Tibial nerve (tissue), 4 donors: ENCODE results near the gene DOCK1. TPM values are rescaled to one million over a fixed set of nuclear protein-coding genes. Genes with fewer than 3 reads are reported as not detected.
A peak's percentile ranks its signal among the peaks of the same experiment; 100 is the strongest.
"Not testable (repeated sequence)": the region's sequence is repeated elsewhere in the genome, so short reads cannot be mapped to it uniquely, and the experiment has no call there.

Source experiments
- DNase-seq, 2 donors: peaks; one replicate each; pipeline ENCODE4 v3.0.0-alpha.2; 2019; ENCODE audit warnings: low spot score in 2 of 2
- H3K27ac ChIP-seq, 4 donors: fragments of 200-600 bp; sonication (generic) in 3 of 4; one replicate each; pipeline ENCODE4 v1.5.1; 2017 to 2019; ENCODE audit warnings: mild to moderate bottlenecking in 1 of 4
- H3K27me3 ChIP-seq, 2 donors: fragments of 200-600 bp; sonication (generic) in 1 of 2; one replicate each; pipeline versions ENCODE4 v1.5.1 to v1.6.0; 2017 to 2019
- H3K36me3 ChIP-seq, 3 donors: fragments of 200-600 bp; sonication (generic); one replicate each; pipeline ENCODE4 v1.5.1; 2018 to 2019
- H3K4me1 ChIP-seq, 4 donors: fragments of 200-600 bp; sonication (generic) in 3 of 4; one replicate each; pipeline ENCODE4 v1.5.1; 2017 to 2019
- H3K4me3 ChIP-seq, 4 donors: fragments of 200-600 bp; sonication (generic) in 3 of 4; one replicate each; pipeline ENCODE4 v1.5.1; 2017 to 2019; ENCODE audit warnings: mild to moderate bottlenecking in 1 of 4, moderate library complexity in 1 of 4
- H3K9me3 ChIP-seq, 4 donors: fragments of 200-600 bp; sonication (generic) in 3 of 4; one replicate each; pipeline ENCODE4 v1.5.1; 2017 to 2019
- CTCF ChIP-seq, 5 experiments: fragments of 200-600 bp in 3 of 5; fragments of 450-650 bp in 2 of 5; sonication (generic) in 3 of 5; IDR thresholded peaks; one replicate each; pipeline ENCODE4 v1.5.1; 2016 to 2019; ENCODE audit warnings: antibody characterized with exemption in 5 of 5, mild to moderate bottlenecking in 3 of 5, moderate library complexity in 2 of 5
- EP300 ChIP-seq, 2 donors: sonication (generic); formaldehyde crosslinking; IDR thresholded peaks; one replicate each; pipeline ENCODE4 v1.6.1; 2017; ENCODE audit warnings: antibody characterized with exemption in 2 of 2, mild to moderate bottlenecking in 1 of 2
- POLR2A ChIP-seq, 2 donors: fragments of 450-650 bp; IDR thresholded peaks; one replicate each; pipeline ENCODE4 v1.6.1; 2017; ENCODE audit warnings: antibody characterized with exemption in 2 of 2, mild to moderate bottlenecking in 2 of 2, moderate library complexity in 2 of 2
- WGBS, 2 donors: methylation state at CpG; one replicate each; pipeline ENCODE4 v1.1.5; 2018; 5-methylcytosine and 5-hydroxymethylcytosine counted together
- total RNA-seq, 4 donors: library from RNA; depleted of rRNA; stranded (reverse); fragments of >200 nt; gene quantifications; one replicate each; pipeline ENCODE4 v1.1.0, GENCODE V29; 2016

Gene DOCK1
- total RNA-seq, 4 donors from 2014 or later, result 57.3 to 76.7 (median 63.7) TPM

GRCh38 chr10:126914561-126914960 lies 9.3 kb downstream of the DOCK1 start:
- H3K9me3 ChIP-seq, result no peaks in the 10 kb centered on the region
- no peaks in the 10 kb centered on the region for H3K36me3 ChIP-seq
- no peak overlapping the region for H3K4me3 ChIP-seq
- H3K27ac ChIP-seq, result no peak overlapping the region
- H3K4me1 ChIP-seq, result peaks cover 0 to 26% (median 8%) of the 10 kb centered on the region in 4 donors
- no peak for TF ChIP-seq EP300 (IDR thresholded peaks at IDR 0.05)
- no peak for TF ChIP-seq CTCF (IDR thresholded peaks at IDR 0.05)
- TF ChIP-seq POLR2A (IDR thresholded peaks at IDR 0.05), result no peak
- DNase-seq, result no peak
- H3K27me3 ChIP-seq, result no peaks in the 10 kb centered on the region
- WGBS, 2 donors, result 86 to 100% methylated on average over 1 of the region's 1 CpG

GRCh38 chr10:126916952-126917351 lies 11.7 kb downstream of the DOCK1 start:
- H3K4me3 ChIP-seq, H3K27me3 ChIP-seq, H3K9me3 ChIP-seq, H3K36me3 ChIP-seq, H3K27ac ChIP-seq, DNase-seq: not testable (repeated sequence)
- H3K4me1 ChIP-seq, result peaks cover 0 to 33% (median 8%) of the 10 kb centered on the region in 4 donors
- WGBS, 2 donors, result 78 to 86% methylated on average over 9 to 12 of the region's 12 CpGs

- Histone ChIP-seq H3K9me3 (no peaks in the 10 kb centered on the region), H3K4me3 (no peak overlapping the region), H3K27ac (peak overlapping the region in 2 of 4 donors; percentile 38 to 74), H3K27me3 (no peaks in the 10 kb centered on the region), H3K36me3 (no peaks in the 10 kb centered on the region), H3K4me1 (peaks cover 0 to 33% (median 8%) of the 10 kb centered on the region in 4 donors)
- no peak for TF ChIP-seq POLR2A (IDR thresholded peaks at IDR 0.05)
- no peak for TF ChIP-seq EP300 (IDR thresholded peaks at IDR 0.05)
- TF ChIP-seq CTCF (IDR thresholded peaks at IDR 0.05), result no peak
- WGBS, 2 donors, result 44% methylated on average over 7 of the region's 7 CpGs
- DNase-seq, result no peak
These were observed 12.1 kb downstream of the DOCK1 start for GRCh38 chr10:126917375-126917774.

- no peak for DNase-seq
- TF ChIP-seq CTCF (IDR thresholded peaks at IDR 0.05) (no peak), EP300 (IDR thresholded peaks at IDR 0.05) (no peak), POLR2A (IDR thresholded peaks at IDR 0.05) (no peak)
- Histone ChIP-seq H3K4me3 (no peak overlapping the region), H3K4me1 (peaks cover 0 to 33% (median 8%) of the 10 kb centered on the region in 4 donors), H3K27me3 (no peaks in the 10 kb centered on the region), H3K27ac (peak overlapping the region in 2 of 4 donors; percentile 47 to 68), H3K36me3 (no peaks in the 10 kb centered on the region), H3K9me3 (no peaks in the 10 kb centered on the region)
- WGBS, 2 donors, result 70 to 85% methylated on average over 12 to 24 of the region's 24 CpGs
These were observed 13.0 kb downstream of the DOCK1 start for GRCh38 chr10:126917975-126918908.

GRCh38 chr10:126919426-126919825 lies 14.2 kb downstream of the DOCK1 start:
- peak overlapping the region in 2 of 4 donors; percentile 47 to 68 for H3K27ac ChIP-seq
- no peaks in the 10 kb centered on the region for H3K36me3 ChIP-seq
- no peak overlapping the region for H3K4me3 ChIP-seq
- H3K4me1 ChIP-seq, result peaks cover 0 to 39% (median 8%) of the 10 kb centered on the region in 4 donors
- no peaks in the 10 kb centered on the region for H3K9me3 ChIP-seq
- DNase-seq, result no peak
- WGBS, 2 donors, result 32 to 44% methylated on average over 13 of the region's 13 CpGs
- H3K27me3 ChIP-seq, result no peaks in the 10 kb centered on the region
- TF ChIP-seq EP300 (IDR thresholded peaks at IDR 0.05) (peak in 1 of 2 donors; percentile 13), CTCF (IDR thresholded peaks at IDR 0.05) (no peak)
